NCI-H2171 (cell line): Measurements from ENCODE around the gene CD48.

Source experiments
- DNase-seq: peaks from one replicate; lab custom pipeline; 2025; lab: John Stamatoyannopoulos, UW

The CD48 gene, protein sequence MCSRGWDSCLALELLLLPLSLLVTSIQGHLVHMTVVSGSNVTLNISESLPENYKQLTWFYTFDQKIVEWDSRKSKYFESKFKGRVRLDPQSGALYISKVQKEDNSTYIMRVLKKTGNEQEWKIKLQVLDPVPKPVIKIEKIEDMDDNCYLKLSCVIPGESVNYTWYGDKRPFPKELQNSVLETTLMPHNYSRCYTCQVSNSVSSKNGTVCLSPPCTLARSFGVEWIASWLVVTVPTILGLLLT

DNA sequence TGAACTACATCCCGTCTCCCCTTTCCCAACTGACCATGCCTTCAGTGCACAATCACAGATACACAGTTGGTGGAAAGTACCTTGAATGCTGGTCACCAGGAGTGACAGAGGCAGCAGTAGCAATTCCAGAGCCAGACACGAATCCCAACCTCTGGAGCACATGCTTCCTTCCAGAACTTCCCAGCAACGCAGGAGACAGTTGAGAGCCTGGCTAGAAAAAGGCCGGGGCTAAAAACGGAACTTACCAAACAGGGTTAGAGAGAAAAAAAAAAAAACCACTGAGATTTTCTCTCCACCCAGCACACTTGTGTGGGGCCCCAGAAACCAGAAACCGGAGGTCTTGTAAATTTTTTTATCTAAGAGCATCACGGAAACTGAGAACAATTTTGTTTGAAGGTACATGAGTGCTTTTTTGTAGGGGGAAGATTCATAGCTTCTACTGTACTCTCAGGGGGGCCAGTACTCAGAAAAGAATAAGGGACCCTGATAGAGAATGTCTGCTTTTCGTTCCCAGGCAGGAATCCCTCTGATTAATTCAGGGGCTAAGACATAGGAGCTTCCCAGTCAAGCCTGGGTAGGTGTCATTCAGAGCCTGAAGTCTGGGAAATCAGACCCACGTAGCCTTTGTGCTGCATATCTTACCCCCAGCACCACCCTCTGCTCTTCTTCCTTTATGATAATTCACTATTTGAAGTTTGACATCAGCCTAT is at the start of gene CD48:
Gene CD48 (minus strand): TSS at position 221 of the 710 bp plus-strand sequence. CDS start 59 bp downstream, at position 162.
- DNase-seq: no peak

DNA sequence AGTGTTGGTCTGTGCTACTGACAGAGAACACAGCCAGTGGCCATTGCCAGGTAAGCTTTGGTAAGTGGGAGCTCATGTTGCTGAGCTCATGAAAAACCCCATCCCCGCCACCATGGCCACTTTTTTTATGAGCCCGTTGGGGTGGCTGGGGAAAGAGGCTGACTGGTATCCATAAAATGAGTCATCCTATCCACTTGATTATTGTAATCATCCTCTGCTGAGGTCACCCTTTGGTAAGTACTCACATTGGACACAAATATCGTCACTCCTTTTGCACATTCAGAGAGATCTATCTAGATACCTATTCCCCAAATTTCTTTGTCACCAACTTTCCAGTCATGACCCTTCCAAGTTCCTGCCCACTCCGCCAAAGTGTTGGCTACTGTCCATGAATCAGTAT is 49.4 kb upstream of the CD48 start:
- no peak for DNase-seq

DNA sequence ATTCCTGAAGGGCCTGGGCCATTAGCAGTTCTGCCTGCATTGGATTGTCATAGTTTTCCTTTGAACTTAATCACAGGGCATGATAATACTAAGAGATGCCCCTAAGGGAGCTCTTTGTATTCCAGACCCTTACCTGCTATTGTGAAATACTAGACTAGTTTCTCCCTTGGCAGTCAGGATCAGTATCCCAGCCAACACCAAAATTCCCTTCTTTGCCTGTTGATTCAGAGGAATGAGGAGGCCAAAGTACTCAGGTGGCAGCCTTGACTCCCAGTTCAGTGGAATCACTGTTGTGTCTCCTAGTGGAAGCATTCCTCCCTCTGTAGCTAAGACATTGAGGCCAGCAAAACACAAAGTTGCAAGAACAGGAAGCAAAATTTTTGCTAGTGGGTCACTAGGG is 48.1 kb upstream of the CD48 start:
- no peak for DNase-seq

DNA sequence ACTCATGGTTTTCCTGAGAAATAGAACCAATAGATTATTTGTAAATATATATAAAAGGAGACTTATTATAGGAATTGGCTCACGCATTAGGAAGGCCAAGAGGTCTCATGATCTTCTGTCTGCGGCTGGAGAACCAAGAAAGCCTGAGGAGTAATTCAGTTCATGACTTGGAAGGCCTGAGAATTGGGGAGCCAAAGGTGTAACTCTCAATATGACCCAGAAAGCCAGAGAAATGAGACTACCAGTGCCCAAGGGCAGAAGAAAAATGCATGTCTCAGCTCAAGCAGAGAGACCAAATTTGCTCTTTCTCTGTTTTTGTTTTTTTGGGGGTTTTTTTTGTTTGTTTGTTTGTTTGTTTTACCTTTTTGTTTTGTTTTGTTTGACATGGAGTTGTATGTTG is 46.9 kb upstream of the CD48 start:
- no peak for DNase-seq

DNA sequence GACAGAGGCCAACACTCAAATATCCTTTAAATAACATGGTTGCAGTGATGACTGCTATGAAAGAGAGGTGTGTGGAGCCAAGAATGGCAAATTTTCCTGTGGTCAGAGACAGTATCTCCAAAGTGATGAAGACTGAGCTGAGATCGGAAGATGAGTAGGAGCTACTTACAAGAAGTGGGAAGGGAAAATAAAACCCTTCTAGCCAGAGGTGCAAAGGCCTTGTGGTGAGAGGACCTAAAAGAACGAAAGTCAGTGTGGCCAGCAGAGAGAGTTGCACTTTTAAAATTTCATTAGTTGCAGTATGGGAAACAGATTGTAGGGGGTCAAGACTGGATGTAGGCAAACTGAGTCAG is 45.2 kb upstream of the CD48 start:
- DNase-seq: no peak

DNA sequence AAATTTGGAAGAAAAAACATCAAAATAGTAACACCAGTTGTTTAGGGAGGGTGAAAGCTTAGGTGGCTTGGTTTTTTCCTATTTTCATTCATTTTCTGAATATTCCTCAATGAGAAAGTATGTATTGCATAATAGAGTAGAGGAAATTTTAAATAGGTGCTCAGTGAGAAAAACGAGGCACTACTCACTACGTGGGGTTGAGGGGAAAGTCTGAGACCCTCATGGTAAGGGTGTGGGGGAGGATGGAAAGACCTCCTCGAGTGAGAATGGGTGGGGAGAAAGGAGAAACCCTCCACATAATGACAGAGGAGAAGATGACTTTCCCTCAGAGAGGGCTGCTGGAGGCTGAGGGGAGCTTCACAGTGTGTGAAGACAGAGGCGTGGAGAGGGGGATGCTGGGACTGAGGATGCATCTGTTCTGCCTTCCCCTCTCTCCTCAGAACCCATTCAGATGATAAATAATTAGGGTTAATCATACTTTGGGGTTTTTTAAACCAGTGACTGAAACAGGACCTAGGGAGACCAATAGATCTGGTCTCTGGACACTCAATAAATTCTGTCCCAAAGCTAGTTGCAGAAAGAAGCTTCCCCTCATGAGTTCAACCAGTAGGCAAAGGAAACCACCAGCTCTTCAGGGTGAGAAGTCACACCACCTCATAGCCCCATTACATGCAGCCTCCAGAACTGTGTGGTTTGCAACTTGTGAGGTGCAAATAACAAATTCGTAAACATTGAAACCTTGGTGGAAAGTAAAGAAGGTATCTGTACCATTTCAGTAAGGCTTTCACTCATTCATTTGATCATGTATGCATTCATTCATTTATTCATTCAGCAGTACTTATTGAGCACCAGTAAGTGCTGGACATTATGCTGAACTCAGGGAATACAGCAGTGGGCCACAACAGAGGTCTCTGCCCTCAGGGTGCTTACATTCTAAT is 44.6 kb upstream of the CD48 start:
- no peak for DNase-seq

DNA sequence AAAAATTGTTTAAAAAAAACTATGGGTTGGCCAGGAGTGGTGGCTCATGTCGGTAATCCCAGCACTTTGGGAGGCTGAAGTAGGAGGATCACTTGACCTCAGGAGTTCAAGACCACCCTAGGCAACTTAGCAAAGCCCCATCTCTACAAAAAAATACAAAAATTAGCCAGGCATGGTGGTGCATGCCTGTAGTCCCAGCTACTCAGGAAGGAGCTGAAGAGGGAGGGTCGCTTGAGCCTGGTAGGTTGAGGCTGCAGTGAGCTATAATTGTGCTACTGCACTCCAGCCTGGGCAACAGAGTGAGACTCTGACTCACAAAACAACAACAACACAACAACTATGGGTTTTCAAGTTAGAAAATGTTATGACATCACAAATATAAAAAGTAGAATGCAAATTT is 43.8 kb upstream of the CD48 start:
- DNase-seq: no peak

DNA sequence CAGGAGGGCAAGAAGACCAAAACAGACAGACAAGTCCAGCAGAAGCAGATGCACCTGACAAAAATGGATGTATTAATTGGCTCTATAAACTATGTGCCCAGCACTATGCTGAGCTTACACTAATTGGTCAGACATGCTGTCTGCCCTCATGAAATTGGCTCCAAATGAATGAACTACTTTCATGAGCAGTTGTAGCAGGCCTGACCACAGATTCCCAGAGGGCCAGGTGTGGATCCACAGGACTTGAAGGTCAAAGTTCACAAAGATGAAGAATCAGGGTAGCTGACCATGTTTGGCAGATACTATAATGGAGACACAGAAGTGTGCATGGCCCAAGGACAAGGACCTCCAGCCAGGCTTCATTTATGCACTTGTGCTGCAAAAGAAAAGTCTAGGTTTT is 42.0 kb upstream of the CD48 start:
- DNase-seq: no peak

DNA sequence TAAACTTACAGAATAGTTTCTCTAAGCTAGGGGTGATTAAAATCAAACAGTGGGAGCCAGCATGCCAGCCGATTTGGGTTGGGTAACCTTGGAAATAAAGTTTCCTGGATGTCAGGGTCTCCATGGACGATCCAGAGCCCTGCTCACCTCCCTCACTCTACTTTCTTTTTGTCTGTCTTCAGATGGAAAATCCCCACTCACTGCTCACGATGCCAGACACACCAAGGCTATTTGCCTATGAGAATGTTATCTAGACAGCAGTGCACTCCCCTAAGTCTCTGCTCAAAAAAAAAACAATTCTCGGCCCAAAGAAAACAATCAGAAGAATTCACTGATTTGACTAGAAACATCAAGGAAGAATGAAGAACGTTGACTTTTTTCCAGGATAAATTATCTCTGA is 41.3 kb upstream of the CD48 start:
- DNase-seq: no peak

DNA sequence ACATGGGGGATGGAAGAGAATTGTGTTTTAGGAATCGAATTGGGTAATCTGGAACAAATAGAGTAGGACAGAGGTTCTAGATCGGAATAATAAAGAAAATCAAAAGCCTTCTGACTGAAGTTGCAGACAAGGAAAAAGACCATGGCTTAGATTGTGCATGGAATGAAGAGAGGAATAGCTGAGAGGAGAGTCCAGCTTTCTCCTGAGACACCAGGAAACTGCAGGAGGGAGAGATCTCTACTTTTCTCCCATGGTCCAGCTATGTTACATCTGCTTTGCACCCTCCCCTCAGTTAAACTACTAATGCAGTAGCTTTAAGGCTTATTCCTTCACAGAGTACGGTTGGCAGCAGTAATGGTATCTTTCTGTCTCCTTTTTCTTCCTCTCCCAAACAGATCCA is 40.8 kb upstream of the CD48 start:
- no peak for DNase-seq

DNA sequence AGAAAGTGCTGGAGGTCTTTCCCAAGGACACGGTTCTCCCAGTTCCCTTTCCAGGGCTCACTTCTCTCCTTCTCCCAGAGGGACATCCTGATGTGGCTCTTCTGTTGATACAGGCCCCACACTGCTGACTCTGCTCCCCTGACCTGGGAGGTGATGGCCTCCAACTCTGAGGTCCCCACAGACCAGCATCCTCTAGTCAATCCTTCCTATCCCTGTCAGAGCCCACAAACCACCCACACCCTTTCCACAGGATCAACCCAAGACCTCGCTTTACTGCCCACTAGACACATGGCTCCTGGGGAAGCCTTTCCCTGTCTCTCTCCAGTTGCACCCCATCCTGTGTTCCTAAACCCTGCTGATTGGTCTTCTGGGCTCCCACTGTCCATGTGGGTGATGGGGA is 39.0 kb upstream of the CD48 start:
- no peak for DNase-seq

DNA sequence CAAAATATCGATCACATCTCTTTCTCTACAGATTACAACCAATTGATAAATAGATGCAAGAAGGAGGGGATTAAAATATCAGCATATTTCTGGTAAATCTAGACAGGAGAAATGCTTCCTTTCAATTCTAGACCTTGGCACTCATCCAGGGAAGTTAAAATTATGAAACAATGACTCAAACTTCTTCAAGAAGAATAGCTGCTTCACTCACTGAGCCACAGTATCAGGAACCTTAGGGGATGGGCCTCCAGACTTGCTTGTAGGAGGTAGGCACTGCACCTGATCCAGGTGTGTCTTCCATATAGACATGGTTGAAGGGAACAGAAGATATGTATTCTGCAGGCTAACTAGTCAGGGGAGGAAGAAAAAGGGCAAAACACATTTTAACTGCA is 37.3 kb upstream of the CD48 start:
- DNase-seq: no peak

DNA sequence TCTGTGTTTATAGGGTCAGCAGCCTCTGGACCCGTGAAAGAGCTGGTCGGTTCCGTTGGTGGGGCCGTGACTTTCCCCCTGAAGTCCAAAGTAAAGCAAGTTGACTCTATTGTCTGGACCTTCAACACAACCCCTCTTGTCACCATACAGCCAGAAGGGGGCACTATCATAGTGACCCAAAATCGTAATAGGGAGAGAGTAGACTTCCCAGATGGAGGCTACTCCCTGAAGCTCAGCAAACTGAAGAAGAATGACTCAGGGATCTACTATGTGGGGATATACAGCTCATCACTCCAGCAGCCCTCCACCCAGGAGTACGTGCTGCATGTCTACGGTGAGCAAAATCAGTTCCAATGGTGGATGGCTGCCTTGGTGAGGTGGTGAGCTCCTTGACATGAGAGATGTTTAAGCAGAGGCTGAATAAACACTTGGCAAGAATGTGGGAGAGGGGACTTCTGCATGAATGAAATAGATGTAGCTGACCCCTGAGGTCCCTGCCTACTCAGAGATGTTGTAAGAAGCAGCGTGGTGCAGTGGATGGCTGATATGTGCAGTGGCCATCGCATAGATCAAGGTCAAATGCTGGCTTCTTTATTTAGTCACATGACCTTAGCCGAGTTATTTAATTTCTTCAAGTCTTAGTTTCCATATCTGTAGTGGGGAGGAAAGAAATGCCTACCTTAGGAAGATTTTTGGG is 36.7 kb upstream of the CD48 start:
- DNase-seq: no peak

DNA sequence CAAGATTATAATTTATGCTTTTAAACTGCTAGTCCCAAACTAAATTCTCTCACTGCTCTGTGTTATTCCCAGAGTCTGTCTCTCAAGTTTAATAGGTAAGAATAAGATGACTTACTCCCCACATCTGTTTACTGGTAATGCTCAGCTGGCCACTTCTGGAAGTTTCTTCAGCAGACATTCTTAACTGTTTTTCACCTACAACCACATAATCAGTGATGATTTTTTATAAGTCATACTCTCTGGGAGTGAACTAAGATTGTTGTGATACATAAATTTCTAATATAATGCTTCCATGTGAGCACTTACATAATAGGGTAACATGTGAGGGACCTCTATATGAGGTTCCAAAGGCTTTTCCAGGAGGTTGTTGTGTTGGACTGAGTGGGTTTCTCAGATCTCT is 36.1 kb upstream of the CD48 start:
- DNase-seq: no peak

DNA sequence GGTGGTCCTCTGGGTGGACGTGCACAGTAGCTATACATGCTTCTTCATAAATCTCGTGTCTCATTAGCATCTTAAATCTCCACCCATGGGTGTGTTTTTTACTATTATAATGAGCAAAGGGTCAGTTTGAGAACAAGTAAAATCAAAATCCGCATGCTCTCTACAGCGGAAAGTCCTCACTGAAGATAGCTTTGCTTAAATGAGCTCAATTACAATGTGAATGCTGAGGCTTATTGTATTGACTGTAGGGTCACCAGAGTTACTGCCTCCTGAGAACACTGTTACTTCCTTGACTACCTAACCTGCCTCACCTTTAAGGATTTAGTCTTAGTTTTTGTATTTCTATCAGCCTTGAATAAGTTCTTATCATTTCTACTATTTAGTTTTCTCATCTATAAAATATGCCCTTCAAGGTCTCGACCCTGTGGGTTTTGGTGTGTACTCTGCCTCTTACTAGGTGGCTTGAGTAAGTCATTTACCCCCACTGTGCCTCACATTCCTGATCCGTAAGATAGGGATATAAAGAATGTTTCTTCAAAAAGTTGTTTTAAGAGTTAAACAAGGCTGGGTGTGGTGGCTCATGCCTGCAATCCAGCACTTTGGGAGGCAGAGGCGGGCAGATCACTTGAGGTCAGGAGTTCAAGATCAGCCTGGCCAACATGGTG is 35.3 kb upstream of the CD48 start:
- no peak for DNase-seq

DNA sequence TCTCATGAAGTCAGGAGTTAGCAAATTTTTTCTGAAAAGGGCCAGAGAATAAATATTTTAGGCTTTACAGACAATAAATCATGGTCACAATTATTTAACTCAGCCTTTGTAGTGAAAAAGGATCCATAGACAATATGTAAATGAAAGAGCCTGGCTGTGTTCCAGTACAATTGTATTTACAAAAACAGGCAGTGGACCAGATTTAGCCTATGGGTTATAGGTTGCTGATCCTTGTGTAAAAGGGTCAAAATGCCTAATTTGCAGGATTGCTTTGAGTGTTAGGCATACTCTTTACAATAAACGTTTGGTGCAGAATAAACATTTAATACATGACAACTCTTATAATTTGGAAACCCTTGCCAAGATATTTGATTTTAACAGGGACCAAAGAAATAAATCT is 33.9 kb upstream of the CD48 start:
- no peak for DNase-seq

DNA sequence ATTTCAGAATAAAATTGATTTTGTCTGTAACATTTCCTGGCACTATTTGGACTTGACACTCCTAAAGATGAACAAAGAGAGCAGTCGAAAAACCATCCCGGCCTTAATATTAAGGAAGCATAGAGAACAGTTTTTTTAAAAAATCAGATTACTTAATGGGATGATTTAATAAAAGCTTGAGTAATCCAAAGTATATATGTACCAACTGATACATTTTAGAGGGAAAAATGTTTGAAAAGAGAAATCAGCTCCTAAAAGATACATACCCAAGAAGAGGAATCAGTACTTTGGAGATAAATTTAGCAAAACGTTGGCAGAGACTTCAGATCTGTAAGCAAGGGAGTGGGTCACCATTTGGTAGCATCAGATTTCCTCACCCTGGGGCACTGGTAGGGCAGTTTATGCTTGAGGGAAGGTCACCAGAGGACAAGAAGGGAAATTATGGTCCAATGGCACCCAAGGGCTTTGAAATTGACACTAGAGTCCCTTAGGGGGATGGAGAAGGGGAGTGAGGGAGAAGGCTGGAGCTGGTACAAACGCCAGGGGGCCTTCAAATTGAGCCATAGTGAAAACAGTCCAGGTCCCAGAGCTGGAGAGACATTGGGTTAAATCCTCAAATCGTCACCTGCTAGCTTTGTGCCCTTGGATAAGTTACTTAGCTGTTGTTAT is 33.4 kb upstream of the CD48 start:
- DNase-seq: no peak

DNA sequence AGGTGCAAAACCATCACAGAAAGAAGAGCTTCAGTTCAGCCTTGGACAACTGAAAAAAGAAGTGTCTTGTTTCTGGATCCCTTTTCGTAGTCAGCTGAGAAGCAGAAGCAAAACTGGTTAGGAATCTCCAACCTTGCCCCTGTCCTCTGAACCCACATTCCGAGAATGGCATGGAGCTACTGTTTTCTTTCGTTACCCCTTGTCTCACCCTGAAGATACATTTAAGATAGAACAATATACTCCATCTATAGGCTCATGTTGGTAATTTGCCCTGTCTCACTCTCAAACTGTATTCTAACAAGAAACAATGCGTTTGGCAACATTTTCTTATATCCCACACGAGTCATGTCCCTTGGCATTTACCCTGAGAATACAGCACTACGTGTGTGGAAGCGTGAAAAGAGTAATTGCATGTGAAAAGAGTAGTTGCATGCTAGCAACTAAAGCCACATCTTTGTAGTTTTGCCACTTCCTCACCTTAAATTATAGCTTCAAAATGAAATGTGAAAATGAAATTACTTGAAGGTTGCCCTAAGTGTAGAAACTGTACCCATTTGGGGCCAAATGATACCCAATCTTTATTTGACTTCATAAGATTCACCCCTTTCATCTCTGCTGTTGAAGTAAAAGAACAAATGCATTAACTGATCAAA is 32.7 kb upstream of the CD48 start:
- no peak for DNase-seq

DNA sequence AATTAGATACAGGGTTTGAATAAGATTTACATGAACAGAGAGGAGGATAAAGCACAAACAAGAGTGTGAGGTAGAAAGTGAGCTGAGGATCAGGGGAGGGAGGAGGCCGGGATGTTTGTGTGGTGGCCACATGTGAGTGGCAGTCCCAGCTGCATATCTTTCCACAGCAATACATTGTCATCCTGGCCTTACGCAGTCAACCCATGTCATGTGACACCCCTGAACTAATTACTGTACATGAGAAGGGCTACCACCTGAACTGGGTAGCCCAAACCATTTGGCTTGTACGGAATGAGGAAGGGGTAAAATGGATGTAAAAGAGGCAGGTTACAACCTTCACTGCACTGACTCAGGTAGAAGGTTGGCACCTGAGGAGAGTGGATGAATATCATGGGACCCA is 31.6 kb upstream of the CD48 start:
- no peak for DNase-seq

DNA sequence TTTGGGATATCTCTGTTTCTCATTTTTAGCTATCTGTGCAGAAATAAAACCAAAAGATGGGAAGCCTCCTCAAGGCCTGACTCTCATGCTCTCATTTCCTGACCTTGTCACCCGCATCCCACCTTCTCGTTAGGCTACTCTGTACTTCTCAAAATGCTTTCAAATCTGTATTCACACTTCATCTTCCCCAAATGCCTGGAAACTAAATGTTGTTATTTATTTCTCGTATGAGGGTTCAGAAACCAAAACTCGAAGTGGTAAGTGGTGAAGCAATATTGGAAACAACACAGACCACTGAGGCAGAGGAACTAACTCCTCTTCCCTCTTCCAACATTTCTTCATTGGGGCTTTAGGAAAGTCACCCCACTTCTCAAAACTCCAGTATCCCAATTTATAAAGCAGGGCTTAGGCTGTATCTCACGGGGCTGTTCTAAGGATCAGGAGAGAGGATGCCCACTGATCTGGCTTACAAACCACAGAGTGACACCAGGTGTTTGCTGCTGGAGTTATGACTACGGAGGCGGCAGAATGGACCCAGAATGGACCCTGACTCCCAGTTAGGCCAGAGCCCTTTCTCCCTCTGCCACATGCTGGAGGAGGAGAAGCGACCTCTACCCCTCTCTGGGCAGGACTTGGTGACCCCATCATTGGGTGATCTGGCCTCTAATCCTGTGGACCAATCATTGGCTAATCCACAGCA is 31.0 kb upstream of the CD48 start:
- no peak for DNase-seq
